ENCODE data around the gene ZNF79. TPM values are rescaled to one million over a fixed set of nuclear protein-coding genes. Genes with fewer than 3 reads are reported as not detected.

Gene ZNF79
- total RNA-seq, 4 donors from 2014 or later, result 6.0 to 11.9 (median 9.5) TPM

DNA sequence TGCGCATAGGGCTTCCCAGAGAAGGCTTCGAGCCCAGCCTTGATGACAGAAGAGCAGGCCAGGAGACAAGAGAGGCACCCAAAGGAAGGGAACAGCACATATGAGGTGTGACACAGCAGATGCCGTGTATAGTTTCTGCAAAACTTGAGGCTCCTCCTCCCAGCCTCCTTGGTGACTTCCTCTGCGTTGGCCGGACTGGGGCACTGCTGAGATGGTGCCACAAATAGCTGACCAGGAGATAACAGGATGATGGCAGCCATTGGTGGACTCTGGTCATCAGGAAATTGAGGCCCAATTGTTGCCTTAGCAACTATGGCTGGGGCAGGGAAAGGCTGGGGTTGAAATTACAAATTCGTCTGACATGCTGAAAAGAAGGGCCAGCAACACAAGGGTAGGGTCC lies 4.8 kb upstream of the ZNF79 start:
- TF ChIP-seq, protein P1, sequence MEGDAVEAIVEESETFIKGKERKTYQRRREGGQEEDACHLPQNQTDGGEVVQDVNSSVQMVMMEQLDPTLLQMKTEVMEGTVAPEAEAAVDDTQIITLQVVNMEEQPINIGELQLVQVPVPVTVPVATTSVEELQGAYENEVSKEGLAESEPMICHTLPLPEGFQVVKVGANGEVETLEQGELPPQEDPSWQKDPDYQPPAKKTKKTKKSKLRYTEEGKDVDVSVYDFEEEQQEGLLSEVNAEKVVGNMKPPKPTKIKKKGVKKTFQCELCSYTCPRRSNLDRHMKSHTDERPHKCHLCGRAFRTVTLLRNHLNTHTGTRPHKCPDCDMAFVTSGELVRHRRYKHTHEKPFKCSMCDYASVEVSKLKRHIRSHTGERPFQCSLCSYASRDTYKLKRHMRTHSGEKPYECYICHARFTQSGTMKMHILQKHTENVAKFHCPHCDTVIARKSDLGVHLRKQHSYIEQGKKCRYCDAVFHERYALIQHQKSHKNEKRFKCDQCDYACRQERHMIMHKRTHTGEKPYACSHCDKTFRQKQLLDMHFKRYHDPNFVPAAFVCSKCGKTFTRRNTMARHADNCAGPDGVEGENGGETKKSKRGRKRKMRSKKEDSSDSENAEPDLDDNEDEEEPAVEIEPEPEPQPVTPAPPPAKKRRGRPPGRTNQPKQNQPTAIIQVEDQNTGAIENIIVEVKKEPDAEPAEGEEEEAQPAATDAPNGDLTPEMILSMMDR (IDR thresholded peaks at IDR 0.05; ENCODE audit: low read depth), result no peak

GRCh38 chr9:127421057-127421456 lies 3.1 kb upstream of the ZNF79 start:
- TF ChIP-seq, protein P1 (IDR thresholded peaks at IDR 0.05; ENCODE audit: low read depth), result no peak

GRCh38 chr9:127422133-127422782 lies 1.9 kb upstream of the ZNF79 start:
- TF ChIP-seq, protein P1 (IDR thresholded peaks at IDR 0.05; ENCODE audit: low read depth), result no peak

DNA sequence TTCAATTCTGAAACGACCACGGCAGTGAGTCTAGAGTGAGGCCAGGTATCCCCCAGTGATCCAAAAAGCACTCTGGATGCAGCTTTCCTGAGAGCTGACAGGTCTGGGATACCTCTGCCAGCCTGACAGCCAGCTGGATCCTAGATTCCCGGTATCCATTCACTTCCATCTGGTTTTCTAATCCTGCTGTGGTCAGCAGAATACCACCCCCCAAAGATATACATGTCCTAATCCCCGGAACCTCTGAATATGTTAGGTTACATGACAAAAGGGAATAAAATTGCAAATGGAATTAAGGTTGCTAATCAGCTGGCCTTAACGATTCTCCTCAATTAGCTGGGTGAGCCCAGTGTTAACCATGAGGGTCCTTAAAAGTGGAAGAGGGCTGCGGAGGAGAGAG lies 1.4 kb upstream of the ZNF79 start:
- TF ChIP-seq, protein P1 (IDR thresholded peaks at IDR 0.05; ENCODE audit: low read depth), result no peak

DNA sequence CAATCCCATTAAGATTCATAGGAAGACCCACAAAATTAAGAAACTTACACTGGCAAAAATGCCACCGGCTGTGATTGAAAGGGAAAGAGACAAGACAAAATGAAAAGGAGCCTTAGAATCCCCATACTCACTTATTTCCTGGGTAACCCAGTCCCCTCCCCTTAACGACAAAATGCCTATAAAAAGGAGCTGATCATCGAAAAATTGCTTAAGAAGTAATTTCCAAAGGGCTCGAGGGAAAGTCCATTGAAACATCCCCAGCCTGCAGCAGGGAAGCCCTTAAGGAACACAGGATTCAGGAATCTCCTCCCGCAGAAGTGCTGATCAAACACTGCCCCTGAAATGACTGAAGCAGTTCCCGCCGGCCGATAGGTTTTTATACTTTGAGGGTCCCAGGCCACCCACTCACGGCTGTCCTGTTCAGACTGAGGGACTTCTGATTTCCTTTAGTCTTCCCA lies 677 bp upstream of the ZNF79 start:
- TF ChIP-seq, protein P1 (IDR thresholded peaks at IDR 0.05; ENCODE audit: low read depth), result no peak

DNA sequence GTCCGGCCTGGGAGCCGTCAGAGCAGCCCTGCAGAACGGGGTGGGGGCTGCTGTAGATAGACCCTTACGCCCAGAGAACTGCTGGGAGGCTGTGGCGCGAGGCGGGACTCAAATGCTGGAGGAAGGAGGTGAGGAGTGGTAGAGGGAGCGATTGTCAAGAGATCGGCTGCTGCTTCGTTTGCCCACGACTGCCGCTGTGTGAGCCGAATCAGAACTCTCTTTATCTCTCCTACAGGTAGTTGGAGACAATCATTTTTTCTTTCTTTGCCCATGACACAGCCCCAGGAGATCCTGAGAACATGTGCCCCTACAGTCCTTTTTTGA lies 456 bp downstream of the ZNF79 start:
- TF ChIP-seq, protein P1 (IDR thresholded peaks at IDR 0.05; ENCODE audit: low read depth), result no peak

GRCh38 chr9:127426756-127427155 lies 2.6 kb downstream of the ZNF79 start:
- TF ChIP-seq, protein P1 (IDR thresholded peaks at IDR 0.05; ENCODE audit: low read depth), result no peak
